Measurements from ENCODE around the gene SLC6A18.

- TF ChIP-seq ATF2 (tag by site-specific recombination; IDR thresholded peaks at IDR 0.05; ENCODE audit: low read depth) (no peak), ZNF707 (tag by site-specific recombination; IDR thresholded peaks at IDR 0.05) (no peak), CTCF (tag by site-specific recombination; IDR thresholded peaks at IDR 0.05) (no peak), ZNF175 (tag by site-specific recombination; IDR thresholded peaks at IDR 0.05) (no peak), ZNF555 (tag by site-specific recombination; conservative IDR thresholded peaks at IDR 0.05) (no peak), TCF7L2 (IDR thresholded peaks at IDR 0.05; ENCODE audit: borderline replicate concordance, low read depth, low read length) (no peak), ZNF558 (tag by site-specific recombination; IDR thresholded peaks at IDR 0.05) (no peak), ZNF223 (tag by site-specific recombination; IDR thresholded peaks at IDR 0.05) (no peak), KLF16 (tag by site-specific recombination; IDR thresholded peaks at IDR 0.05) (no peak), ZNF670 (tag by site-specific recombination; IDR thresholded peaks at IDR 0.05; ENCODE audit: low read depth) (no peak), ZBTB17 (tag by site-specific recombination; IDR thresholded peaks at IDR 0.05) (no peak), PBX3 (CRISPR knock-in tag; IDR thresholded peaks at IDR 0.05) (no peak), ZNF391 (tag by site-specific recombination; IDR thresholded peaks at IDR 0.05; ENCODE audit: borderline replicate concordance, low read depth) (no peak)
These were observed 49.3 kb downstream of the SLC6A18 start for GRCh38 chr5:1274471-1274870.
